Panc1 (cell line): ENCODE results near the gene EIF4G3. TPM values are rescaled to one million over a fixed set of nuclear protein-coding genes. Genes with fewer than 3 reads are reported as not detected.

ENCODE experiments used
- ATAC-seq: fragments of 200-7000 bp; cut with Tn5 transposase; 2 replicates; pipeline ENCODE4 v1.9.1; 2020; ENCODE audit warnings: mild to moderate bottlenecking, moderate library complexity
- BruUV-seq: library from RNA; stranded (reverse); fragments of 400-500 nt; replicated peaks from 2 replicates; lab custom pipeline; 2021; lab: Mats Ljungman, UMichigan
- CTCF ChIA-PET: fragments of 300-600 bp; sonication (Branson Sonifier 250); formaldehyde crosslinking; loops from one replicate; lab custom pipeline; 2022; ENCODE audit warnings: antibody characterized with exemption; lab: Charles Lee
- POLR2A ChIA-PET: fragments of 300-600 bp; sonication (Branson Sonifier 250); formaldehyde crosslinking; loops from one replicate; lab custom pipeline; 2022; ENCODE audit warnings: antibody characterized with exemption; lab: Charles Lee
- DNase-seq: peaks from one replicate; pipeline ENCODE4 v3.0.0-alpha.2; 2010; ENCODE audit warnings: low read depth, low spot score
- H3K27ac ChIP-seq: 2 replicates; pipeline ENCODE4 v1.5.1; 2011; ENCODE audit warnings: mild to moderate bottlenecking, low read length, inconsistent platforms
- H3K27me3 ChIP-seq: fragments of 200-500 bp; sonication (Bioruptor generic); 2 replicates; pipeline ENCODE4 v1.6.0; 2014; ENCODE audit warnings: low read length, inconsistent platforms; ENCODE audit not compliant: control insufficient read depth, insufficient read depth
- H3K36me3 ChIP-seq: fragments of 200-500 bp; sonication (Bioruptor generic); 2 replicates; pipeline ENCODE4 v1.5.1; 2014; ENCODE audit warnings: inconsistent platforms, mild to moderate bottlenecking, low read length, moderate library complexity; ENCODE audit not compliant: control insufficient read depth, insufficient read depth
- H3K4me1 ChIP-seq: 2 replicates; pipeline ENCODE4 v1.5.1; 2011; ENCODE audit warnings: inconsistent platforms, mild to moderate bottlenecking, low read length, moderate library complexity; ENCODE audit not compliant: control insufficient read depth, insufficient read depth
- H3K4me3 ChIP-seq, 2 experiments: 2 replicates each; pipeline ENCODE4 v1.5.1; 2011 to 2012; ENCODE audit warnings: low read depth in 2 of 2, low read length in 2 of 2, mild to moderate bottlenecking in 2 of 2, inconsistent platforms in 1 of 2, moderate library complexity in 1 of 2
- H3K9me3 ChIP-seq: fragments of 200-500 bp; sonication (Bioruptor generic); 2 replicates; pipeline ENCODE4 v1.5.1; 2014; ENCODE audit warnings: low read depth, mild to moderate bottlenecking, inconsistent platforms, low read length, moderate library complexity; ENCODE audit not compliant: control insufficient read depth, insufficient read depth
- CTCF ChIP-seq: fragments of 450-650 bp; IDR thresholded peaks from 2 replicates; pipeline ENCODE4 v1.5.1; 2017; ENCODE audit warnings: mild to moderate bottlenecking
- POLR2AphosphoS5 ChIP-seq: IDR thresholded peaks from 2 replicates; pipeline ENCODE4 v1.6.1; 2012; ENCODE audit warnings: mild to moderate bottlenecking, low read depth, low read length, moderate library complexity
- SIN3A ChIP-seq: IDR thresholded peaks from 2 replicates; pipeline ENCODE4 v1.6.1; 2012; ENCODE audit warnings: low read depth, mild to moderate bottlenecking, low read length, moderate library complexity, borderline replicate concordance; ENCODE audit not compliant: insufficient read depth
- TCF7L2 ChIP-seq: IDR thresholded peaks from 2 replicates; pipeline ENCODE4 v1.6.1; 2011; ENCODE audit warnings: mild to moderate bottlenecking, low read depth, low read length, inconsistent platforms
- in situ Hi-C: cut with HindIII; loops from 2 replicates; pipeline ENCODE4 v1.10.0; 2016; ENCODE audit warnings: low sequenced_read_pairs, low pct_unique_long_range_greater_than_20kb
- intact Hi-C: fragments of 100-400 bp; cut with micrococcal nuclease; formaldehyde crosslinking; loops from one replicate; pipeline ENCODE4 v1.10.0; 2022; ENCODE audit not compliant: unreplicated experiment
- total RNA-seq: library from RNA; stranded (reverse); gene quantifications from one replicate; pipeline ENCODE4 v1.2.1, GENCODE V29; 2021; ENCODE audit not compliant: unreplicated experiment
- TF ChIP-seq, protein P1 (sequence below), 2 experiments: IDR thresholded peaks; 2 replicates each; pipeline ENCODE4 v1.6.1; 2011 to 2012; ENCODE audit warnings: low read depth in 2 of 2, control low read depth in 1 of 2, low read length in 1 of 2, mild to moderate bottlenecking in 1 of 2, moderate library complexity in 1 of 2; ENCODE audit not compliant: insufficient read depth in 1 of 2

Gene EIF4G3
- total RNA-seq, 1 experiment from 2014 or later = 78.6 TPM

DNA sequence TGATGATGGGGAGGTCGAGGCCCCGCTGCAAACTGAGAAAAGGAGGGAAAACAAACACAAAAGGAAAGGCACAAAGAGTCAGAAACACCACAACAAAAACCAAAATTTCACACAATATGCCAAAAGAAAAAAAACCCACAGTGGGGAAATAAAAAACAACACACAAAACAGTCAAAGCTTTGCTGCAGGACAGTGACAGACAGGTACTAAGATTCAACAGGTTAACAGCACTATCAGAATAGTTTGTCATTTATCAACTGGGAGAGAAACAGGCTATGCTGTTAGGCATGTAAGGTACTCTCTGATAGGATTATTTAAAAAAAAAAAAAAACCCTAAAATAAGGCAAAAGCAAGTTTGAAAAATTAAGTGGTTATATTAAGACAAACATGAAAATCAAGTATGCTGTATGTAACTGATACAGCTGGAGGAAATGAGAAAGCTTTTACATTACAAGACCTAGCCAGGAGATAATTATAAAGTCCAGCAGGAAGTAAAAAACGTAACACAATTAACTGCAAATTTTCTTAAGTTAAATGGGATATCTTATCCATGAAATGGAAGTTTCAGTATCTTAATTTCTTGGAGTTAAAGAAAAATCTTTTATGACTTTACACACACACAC lies 179.0 kb downstream of the EIF4G3 start:
- CTCF ChIA-PET = interaction anchor here (0.7 kb wide), 1 partner anchor 111 kb away, joined by 3 read pairs; no protein-coding TSS in a partner anchor
- Histone ChIP-seq H3K4me1 (peaks cover 6% of the 10 kb centered on the region; the same call in 1 of the 2 replicates), H3K36me3 (no peaks in the 10 kb centered on the region), H3K4me3 (no peak overlapping the region), H3K9me3 (no peaks in the 10 kb centered on the region), H3K27me3 (no peaks in the 10 kb centered on the region), H3K27ac (no peak overlapping the region)
- ATAC-seq (no peak), DNase-seq (no peak)
- no TSS peak for BruUV-seq
- no peak for TF ChIP-seq SIN3A
- TF ChIP-seq POLR2AphosphoS5 = no peak
- no peak for TF ChIP-seq CTCF
- TF ChIP-seq TCF7L2 = no peak
- TF ChIP-seq, protein P1, sequence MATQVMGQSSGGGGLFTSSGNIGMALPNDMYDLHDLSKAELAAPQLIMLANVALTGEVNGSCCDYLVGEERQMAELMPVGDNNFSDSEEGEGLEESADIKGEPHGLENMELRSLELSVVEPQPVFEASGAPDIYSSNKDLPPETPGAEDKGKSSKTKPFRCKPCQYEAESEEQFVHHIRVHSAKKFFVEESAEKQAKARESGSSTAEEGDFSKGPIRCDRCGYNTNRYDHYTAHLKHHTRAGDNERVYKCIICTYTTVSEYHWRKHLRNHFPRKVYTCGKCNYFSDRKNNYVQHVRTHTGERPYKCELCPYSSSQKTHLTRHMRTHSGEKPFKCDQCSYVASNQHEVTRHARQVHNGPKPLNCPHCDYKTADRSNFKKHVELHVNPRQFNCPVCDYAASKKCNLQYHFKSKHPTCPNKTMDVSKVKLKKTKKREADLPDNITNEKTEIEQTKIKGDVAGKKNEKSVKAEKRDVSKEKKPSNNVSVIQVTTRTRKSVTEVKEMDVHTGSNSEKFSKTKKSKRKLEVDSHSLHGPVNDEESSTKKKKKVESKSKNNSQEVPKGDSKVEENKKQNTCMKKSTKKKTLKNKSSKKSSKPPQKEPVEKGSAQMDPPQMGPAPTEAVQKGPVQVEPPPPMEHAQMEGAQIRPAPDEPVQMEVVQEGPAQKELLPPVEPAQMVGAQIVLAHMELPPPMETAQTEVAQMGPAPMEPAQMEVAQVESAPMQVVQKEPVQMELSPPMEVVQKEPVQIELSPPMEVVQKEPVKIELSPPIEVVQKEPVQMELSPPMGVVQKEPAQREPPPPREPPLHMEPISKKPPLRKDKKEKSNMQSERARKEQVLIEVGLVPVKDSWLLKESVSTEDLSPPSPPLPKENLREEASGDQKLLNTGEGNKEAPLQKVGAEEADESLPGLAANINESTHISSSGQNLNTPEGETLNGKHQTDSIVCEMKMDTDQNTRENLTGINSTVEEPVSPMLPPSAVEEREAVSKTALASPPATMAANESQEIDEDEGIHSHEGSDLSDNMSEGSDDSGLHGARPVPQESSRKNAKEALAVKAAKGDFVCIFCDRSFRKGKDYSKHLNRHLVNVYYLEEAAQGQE (IDR thresholded peaks at IDR 0.05; ENCODE audit: insufficient read depth in 1 of 2, low read depth in 2 of 2, low read length in 1 of 2) = no peak
- POLR2A ChIA-PET = no interaction called here
- in situ Hi-C loops (no loop called here), intact Hi-C loops (no loop called here)

GRCh38 chr1:20996554-20996953 lies 180.1 kb downstream of the EIF4G3 start:
- in situ Hi-C loops = no loop called here
- TF ChIP-seq CTCF (no peak), POLR2AphosphoS5 (no peak), TCF7L2 (no peak), SIN3A (no peak)
- TF ChIP-seq, protein P1 (IDR thresholded peaks at IDR 0.05; ENCODE audit: insufficient read depth in 1 of 2, low read depth in 2 of 2, low read length in 1 of 2) = no peak

More at GRCh38 chr1:20996554-20996953, 180.1 kb downstream of the EIF4G3 start:
- no TSS peak for BruUV-seq
- Histone ChIP-seq H3K9me3 (no peaks in the 10 kb centered on the region), H3K27ac (no peak overlapping the region), H3K36me3 (no peaks in the 10 kb centered on the region), H3K27me3 (no peaks in the 10 kb centered on the region), H3K4me1 (peaks cover 12% of the 10 kb centered on the region; the same call in 1 of the 2 replicates), H3K4me3 (no peak overlapping the region)
- no peak for ATAC-seq
- intact Hi-C loops = no loop called here
- CTCF ChIA-PET = no interaction called here
- POLR2A ChIA-PET = no interaction called here
- DNase-seq = no peak
